GM15510 (cell line): ENCODE measurements around the gene MICALL1.

Experiments
- POLR2A ChIP-seq: IDR thresholded peaks from 3 replicates; pipeline ENCODE4 v1.6.1; 2011; ENCODE audit warnings: borderline replicate concordance; ENCODE audit not compliant: insufficient read length; ENCODE audit errors: extremely low read depth

Gene MICALL1

GRCh38 chr22:37931893-37932389 lies 25.8 kb downstream of the MICALL1 start:
- TF ChIP-seq POLR2A, result no peak

- TF ChIP-seq POLR2A, result no peak
These were observed 26.3 kb downstream of the MICALL1 start for GRCh38 chr22:37932401-37932800.

GRCh38 chr22:37932821-37933578 lies 26.9 kb downstream of the MICALL1 start:
- no peak for TF ChIP-seq POLR2A

- TF ChIP-seq POLR2A, result no peak
These were observed 27.7 kb downstream of the MICALL1 start for GRCh38 chr22:37933711-37934376.

GRCh38 chr22:37940698-37941376 lies 34.7 kb downstream of the MICALL1 start:
- TF ChIP-seq POLR2A, result no peak

GRCh38 chr22:37942133-37942532 lies 36.0 kb downstream of the MICALL1 start:
- TF ChIP-seq POLR2A, result no peak

GRCh38 chr22:37943136-37943824 lies 37.2 kb downstream of the MICALL1 start:
- no peak for TF ChIP-seq POLR2A

- TF ChIP-seq POLR2A, result no peak
These were observed 37.7 kb downstream of the MICALL1 start for GRCh38 chr22:37943825-37944198.

GRCh38 chr22:37951305-37951704 lies 45.2 kb downstream of the MICALL1 start:
- TF ChIP-seq POLR2A, result no peak

- no peak for TF ChIP-seq POLR2A
These were observed 47.0 kb downstream of the MICALL1 start for GRCh38 chr22:37953062-37953436.

- TF ChIP-seq POLR2A, result peak; percentile 95
These were observed 47.5 kb downstream of the MICALL1 start, which contains the start of the genes C22orf23 and POLR2F for GRCh38 chr22:37953437-37954179. Gene C22orf23 (minus strand): TSS chr22:37953601. CDS start chr22:37953149, 452 bp downstream. Gene POLR2F (plus strand): TSS chr22:37953699. CDS start chr22:37953788, 89 bp downstream.

GRCh38 chr22:37954686-37955085 lies 48.6 kb downstream of the MICALL1 start:
- no peak for TF ChIP-seq POLR2A

- TF ChIP-seq POLR2A, result no peak
These were observed 51.1 kb downstream of the MICALL1 start for GRCh38 chr22:37957232-37957631.

GRCh38 chr22:37959231-37959825 lies 53.2 kb downstream of the MICALL1 start:
- TF ChIP-seq POLR2A, result no peak

GRCh38 chr22:37961062-37961461 lies 55.0 kb downstream of the MICALL1 start:
- TF ChIP-seq POLR2A, result no peak
